K562 (cell line): Measurements from ENCODE around the gene SPATA45. TPM values are rescaled to one million over a fixed set of nuclear protein-coding genes. Genes with fewer than 3 reads are reported as not detected.
"Not testable (repeated sequence)": the region's sequence is repeated elsewhere in the genome, so short reads cannot be mapped to it uniquely, and the experiment has no call there.

Experiments used
- ATAC-seq: fragments of 200-7000 bp; cut with Tn5 transposase; 3 replicates; pipeline ENCODE4 v1.9.1; 2020; ENCODE audit warnings: moderate library complexity
- BruUV-seq: library from RNA; stranded (reverse); fragments of 400-500 nt; replicated peaks from 2 replicates; lab custom pipeline; 2021; lab: Mats Ljungman, UMichigan
- CTCF ChIA-PET: fragments of 300-600 bp; formaldehyde crosslinking; extraction: SDS; loops from one replicate; lab custom pipeline; 2021; ENCODE audit warnings: low intra/inter-chr PET ratio; lab: Yijun Ruan, JAX
- POLR2A ChIA-PET: fragments of 300-600, 350-650 bp; sonication (Branson Sonifier 250); formaldehyde crosslinking; extraction: SDS; loops from one replicate; lab custom pipeline; 2021; ENCODE audit warnings: antibody characterized with exemption, inconsistent platforms; lab: Yijun Ruan, JAX
- DNase-seq, 4 experiments: peaks; one replicate each; pipeline versions ENCODE4 v3.0.0 to v3.0.0-alpha.2; 2011 to 2018; ENCODE audit warnings: low spot score in 3 of 4, mixed read lengths in 3 of 4; ENCODE audit errors: extremely low read depth in 1 of 4
- FAIRE-seq: peaks from 2 replicates; lab custom pipeline; 2011; peaks lifted over from hg19 to GRCh38; lab: Jason Lieb, UNC
- H2AFZ ChIP-seq: 2 replicates; pipeline ENCODE4 v1.6.0; 2011; ENCODE audit warnings: low read depth, low read length, control low read depth, inconsistent platforms
- H3K27ac ChIP-seq: fragments of 200-600 bp; 3 replicates; pipeline ENCODE4 v1.8.0; 2011; ENCODE audit warnings: low read depth, mild to moderate bottlenecking, control low read depth, inconsistent platforms, low read length, moderate library complexity, mixed read lengths; ENCODE audit errors: extremely low read depth
- H3K27me3 ChIP-seq, 2 experiments: fragments of 300-600 bp in 1 of 2; 2 replicates in 1 of 2; 3 replicates in 1 of 2; pipeline versions ENCODE4 v1.6.0 to v1.8.0; 2011; ENCODE audit warnings: inconsistent platforms in 2 of 2, low read length in 2 of 2, mild to moderate bottlenecking in 1 of 2, mixed read lengths in 1 of 2, moderate library complexity in 1 of 2; ENCODE audit not compliant: control insufficient read depth in 2 of 2, insufficient read depth in 2 of 2
- H3K36me3 ChIP-seq: fragments of 300-600 bp; 3 replicates; pipeline ENCODE4 v1.8.0; 2011; ENCODE audit warnings: mild to moderate bottlenecking, low read length, inconsistent platforms; ENCODE audit not compliant: control insufficient read depth, insufficient read depth
- H3K4me1 ChIP-seq, 2 experiments: fragments of 200-600 bp in 1 of 2; replicated peaks in 1 of 2; 2 replicates in 1 of 2; 3 replicates in 1 of 2; pipeline versions ENCODE4 v1.5.1 to v1.8.0; 2011; ENCODE audit warnings: inconsistent platforms in 2 of 2, low read length in 2 of 2, mild to moderate bottlenecking in 1 of 2, mixed read lengths in 1 of 2, moderate library complexity in 1 of 2; ENCODE audit not compliant: control insufficient read depth in 2 of 2, insufficient read depth in 2 of 2
- H3K4me2 ChIP-seq: 2 replicates; pipeline ENCODE4 v1.6.1; 2011; ENCODE audit warnings: low read length, control low read depth, inconsistent platforms, mixed read lengths; ENCODE audit not compliant: insufficient read depth
- H3K4me3 ChIP-seq: fragments of 200-600 bp; sonication (generic), shearing (Covaris generic); 2 replicates; pipeline ENCODE4 v1.5.1; 2016; ENCODE audit warnings: control low read depth, inconsistent platforms
- H3K79me2 ChIP-seq: fragments of 200-600 bp; 3 replicates; pipeline ENCODE4 v1.8.0; 2011; ENCODE audit warnings: low read length, inconsistent platforms; ENCODE audit not compliant: control insufficient read depth, insufficient read depth
- H3K9ac ChIP-seq, 2 experiments: 2 replicates each; pipeline versions ENCODE4 v1.6.0 to v1.6.1; 2011; ENCODE audit warnings: low read depth in 2 of 2, low read length in 2 of 2, control low read depth in 1 of 2, inconsistent platforms in 1 of 2, mild to moderate bottlenecking in 1 of 2, mixed read lengths in 1 of 2; ENCODE audit not compliant: insufficient read depth in 1 of 2
- H3K9me1 ChIP-seq: one replicate; pipeline ENCODE4 v1.6.0; 2011; ENCODE audit warnings: inconsistent platforms, mild to moderate bottlenecking, low read length, moderate library complexity; ENCODE audit not compliant: control insufficient read depth, insufficient read depth
- H3K9me3 ChIP-seq: replicated peaks from 2 replicates; pipeline ENCODE4 v1.5.1; 2011; ENCODE audit warnings: low read depth, low read length, inconsistent platforms; ENCODE audit not compliant: control insufficient read depth, insufficient read depth
- H4K20me1 ChIP-seq: replicated peaks from 2 replicates; pipeline ENCODE4 v1.6.1; 2011; ENCODE audit warnings: low read length, inconsistent platforms, mixed read lengths; ENCODE audit not compliant: control insufficient read depth, insufficient read depth
- ARID1B ChIP-seq: fragments of 450-650 bp; IDR thresholded peaks from 2 replicates; pipeline ENCODE4 v1.6.1; 2016; ENCODE audit warnings: antibody characterized with exemption, mild to moderate bottlenecking, inconsistent platforms
- CBFA2T3 ChIP-seq: fragments of 450-650 bp; IDR thresholded peaks from 2 replicates; pipeline ENCODE4 v1.6.1; 2017
- CBX3 ChIP-seq, 2 experiments: IDR thresholded peaks; 1 replicate in 1 of 2; 2 replicates in 1 of 2; pipeline ENCODE4 v1.6.1; 2012; ENCODE audit warnings: inconsistent platforms in 2 of 2, low read length in 2 of 2, borderline replicate concordance in 1 of 2, control low read depth in 1 of 2
- CBX5 ChIP-seq: IDR thresholded peaks from 2 replicates; pipeline ENCODE4 v1.6.1; 2014; ENCODE audit warnings: low read depth, borderline replicate concordance
- ETS2 ChIP-seq: IDR thresholded peaks from 2 replicates; pipeline ENCODE4 v1.6.1; 2016; ENCODE audit warnings: borderline replicate concordance, missing genetic modification characterization, mild to moderate bottlenecking, moderate library complexity, missing compliant biosample characterization; ENCODE audit not compliant: poor library complexity, severe bottlenecking
- FOXK2 ChIP-seq, 2 experiments: fragments of 450-650 bp; IDR thresholded peaks in 1 of 2; conservative IDR thresholded peaks in 1 of 2; 2 replicates each; pipeline ENCODE4 v1.6.1; 2016; ENCODE audit warnings: low read depth in 2 of 2, mild to moderate bottlenecking in 1 of 2
- MEIS2 ChIP-seq: fragments of 450-650 bp; IDR thresholded peaks from 2 replicates; pipeline ENCODE4 v1.6.1; 2014; ENCODE audit warnings: mild to moderate bottlenecking; ENCODE audit not compliant: partially characterized antibody
- PBX2 ChIP-seq, 2 experiments: IDR thresholded peaks in 1 of 2; conservative IDR thresholded peaks in 1 of 2; 2 replicates each; pipeline ENCODE4 v1.6.1; 2016; ENCODE audit warnings: low read depth in 2 of 2, mild to moderate bottlenecking in 1 of 2, missing compliant biosample characterization in 1 of 2, missing genetic modification characterization in 1 of 2, moderate library complexity in 1 of 2
- SMAD2 ChIP-seq: fragments of 150-350 bp; IDR thresholded peaks from 2 replicates; pipeline ENCODE4 v1.6.1; 2014; ENCODE audit warnings: low read depth, mild to moderate bottlenecking, low read length
- TAL1 ChIP-seq: fragments of 450-650 bp; IDR thresholded peaks from 2 replicates; pipeline ENCODE4 v1.6.1; 2016; ENCODE audit warnings: mild to moderate bottlenecking
- TCF3 ChIP-seq: sonication (generic); formaldehyde crosslinking; IDR thresholded peaks from 2 replicates; pipeline ENCODE4 v1.4.0; 2020; ENCODE audit warnings: mild to moderate bottlenecking, missing genetic modification reagents
- TRIM24 ChIP-seq, 2 experiments: fragments of 450-650 bp; IDR thresholded peaks; 2 replicates each; pipeline ENCODE4 v1.6.1; 2016
- TRIM28 ChIP-seq: fragments of 450-650 bp; IDR thresholded peaks from 2 replicates; pipeline ENCODE4 v1.6.1; 2017
- ZNF384 ChIP-seq: IDR thresholded peaks from 2 replicates; pipeline ENCODE4 v1.6.1; 2012; ENCODE audit warnings: low read depth, low read length, improper control_type of control experiment
- ZNF445 ChIP-seq: fragments of 250-450 bp; sonication (Bioruptor Pico); IDR thresholded peaks from 2 replicates; pipeline ENCODE4 v1.4.0; 2020; ENCODE audit warnings: low read depth, mild to moderate bottlenecking, moderate library complexity
- WGBS: fragments of 100-300 bp; shearing (Covaris generic); methylation state at CpG from one replicate; pipeline ENCODE4 v1.1.6; 2016; ENCODE audit warnings: low coverage, mixed read lengths; ENCODE audit not compliant: insufficient coverage; ENCODE audit errors: missing lambda C conversion rate; 5-methylcytosine and 5-hydroxymethylcytosine counted together
- in situ Hi-C: fragments of 300-500 bp; cut with MboI; formaldehyde crosslinking; loops from 4 replicates; pipeline ENCODE4 v1.15.0; 2018; ENCODE audit warnings: inconsistent platforms, mixed read lengths
- intact Hi-C: fragments of 100-400 bp; cut with micrococcal nuclease; formaldehyde crosslinking; loops from 2 replicates; pipeline ENCODE4 v1.14.2; 2022
- polyA plus RNA-seq, 8 experiments: library from polyadenylated mRNA; depleted of rRNA in 4 of 8; stranded (reverse) in 5 of 8; unstranded in 3 of 8; fragments of >200 nt; fragmentation: Nextera tagmentation in 2 of 8; fragmentation: Illumina TruSeq in 1 of 8; extraction: Ambion mirVana in 2 of 8; extraction: Trizol in 1 of 8; gene quantifications; 2 replicates each; pipeline versions ENCODE4 v1.2.1 to v1.2.3, GENCODE V29; 2011 to 2014; ENCODE audit warnings: inconsistent platforms in 1 of 8, missing spikeins in 1 of 8
- total RNA-seq, 7 experiments: library from RNA; depleted of rRNA in 6 of 7; stranded (reverse); fragments of >200 nt in 6 of 7; fragmentation: Illumina TruSeq in 2 of 7; extraction: Trizol in 2 of 7; gene quantifications; 2 replicates each; pipeline versions ENCODE4 v1.2.1 to v1.2.3, GENCODE V29; 2011 to 2021; ENCODE audit warnings: low replicate concordance in 1 of 7

SPATA45 gene
- total and polyA plus RNA-seq, 9 of the 15 experiments (the other 6 are each of a cell fraction or from before 2014, with no cell fraction given) = 0.18 TPM; not detected in 8

- POLR2A ChIA-PET = interaction anchor here (1.1 kb wide), 1 partner anchor 32 kb away, joined by 3 read pairs; no protein-coding TSS in a partner anchor
- not testable (repeated sequence) for H3K9me1 ChIP-seq
Observed at GRCh38 chr1:212844521-212844920, 2.9 kb downstream of the SPATA45 start.

GRCh38 chr1:212838145-212838544, 9.3 kb downstream of the SPATA45 start:
- no peaks in the 10 kb centered on the region for H3K36me3 ChIP-seq
- H3K4me2 ChIP-seq = no peak overlapping the region
- no peak for FAIRE-seq
- ChIA-PET CTCF (no interaction called here), POLR2A (interaction anchor here (1.0 to 1.4 kb wide), 2 partner anchors 20 to 22 kb away, joined by 4 to 5 read pairs; partner anchors contain the start of gene FLVCR1)
- no peaks in the 10 kb centered on the region for H3K79me2 ChIP-seq
- no peaks in the 10 kb centered on the region for H4K20me1 ChIP-seq
- 33% methylated on average over 5 of the region's 5 CpGs for WGBS
- H3K9me3 ChIP-seq = no peaks in the 10 kb centered on the region; the same call in 1 of the 2 replicates
- DNase-seq = no peak
- H3K9ac ChIP-seq = no peak overlapping the region
- H3K9me1 ChIP-seq = no peaks in the 10 kb centered on the region
- H2AFZ ChIP-seq = no peak overlapping the region
- BruUV-seq = no TSS peak
- in situ Hi-C loops (no loop called here), intact Hi-C loops (no loop called here)
- H3K27me3 ChIP-seq = no peaks in the 10 kb centered on the region
- ATAC-seq = no peak
- H3K4me1 ChIP-seq = no peaks in the 10 kb centered on the region
- TF ChIP-seq CBFA2T3 (peak; percentile 41), ETS2 (tag) (no peak), FOXK2 (conservative IDR thresholded peaks at IDR 0.05 in 1 of 2, IDR thresholded peaks at IDR 0.05 in 1 of 2; ENCODE audit: low read depth in 2 of 2) (no peak), TCF3 (peak; percentile 70), TAL1 (0 out of 2 replicates have a peak, but pooled peaks have one; percentile 5), PBX2 (CRISPR knock-in tag; IDR thresholded peaks at IDR 0.05; ENCODE audit: low read depth) (no peak), PBX2 (tag; conservative IDR thresholded peaks at IDR 0.05; ENCODE audit: low read depth) (peak; percentile 44), ZNF384 (peak; percentile 61), MEIS2 (peak; percentile 60), ZNF445 (CRISPR knock-in tag) (no peak), ARID1B (peak; percentile 45; the same call in 1 of the 2 replicates), SMAD2 (no peak)
- H3K27ac ChIP-seq = no peak overlapping the region
- no peak overlapping the region for H3K4me3 ChIP-seq

More at GRCh38 chr1:212844521-212844920, 2.9 kb downstream of the SPATA45 start:
- H3K4me1 ChIP-seq, FAIRE-seq, H3K36me3 ChIP-seq, CTCF ChIA-PET, in situ Hi-C loops, intact Hi-C loops, ATAC-seq, DNase-seq, H3K27ac ChIP-seq, H4K20me1 ChIP-seq, H3K4me3 ChIP-seq, H2AFZ ChIP-seq, H3K9me3 ChIP-seq, H3K4me2 ChIP-seq, H3K9ac ChIP-seq, H3K79me2 ChIP-seq, BruUV-seq, H3K27me3 ChIP-seq: not testable (repeated sequence)
- WGBS = 23% methylated on average over 3 of the region's 3 CpGs
- TF ChIP-seq TRIM28 (peak; percentile 60; the same call in 1 of the 2 replicates), CBX3 (IDR thresholded peaks at IDR 0.05; ENCODE audit: borderline replicate concordance in 1 of 2, low read length in 2 of 2) (peak in 1 of 2 experiments; percentile 76; a peak in 1 of 3 replicates), CBX5 (peak; percentile 52; the same call in 1 of the 2 replicates), TRIM24 (IDR thresholded peaks at IDR 0.05) (0 out of 4 replicates have a peak, but pooled peaks of 1 of the 2 experiments have one; percentile 26)
